HUES64 (cell line): ENCODE data around the gene TLK2.
"Not testable (repeated sequence)": the region's sequence is repeated elsewhere in the genome, so short reads cannot be mapped to it uniquely, and the experiment has no call there.

Source experiments
- H3K27ac ChIP-seq: 2 replicates; pipeline ENCODE4 v1.7.0; 2013; ENCODE audit warnings: low read depth, low read length, inconsistent platforms
- H3K27me3 ChIP-seq: 2 replicates; pipeline ENCODE4 v1.6.1; 2013; ENCODE audit warnings: mild to moderate bottlenecking, low read length; ENCODE audit not compliant: insufficient read depth
- H3K36me3 ChIP-seq: 2 replicates; pipeline ENCODE4 v1.6.1; 2013; ENCODE audit warnings: mild to moderate bottlenecking, low read length; ENCODE audit not compliant: insufficient read depth
- H3K4me1 ChIP-seq: 2 replicates; pipeline ENCODE4 v1.6.1; 2013; ENCODE audit warnings: mild to moderate bottlenecking, low read length, moderate library complexity; ENCODE audit not compliant: insufficient read depth
- H3K4me3 ChIP-seq: 2 replicates; pipeline ENCODE4 v1.5.1; 2013; ENCODE audit warnings: mild to moderate bottlenecking, low read length, moderate library complexity
- H3K9ac ChIP-seq: 2 replicates; pipeline ENCODE4 v1.6.1; 2013; ENCODE audit warnings: mild to moderate bottlenecking, low read depth, low read length
- H3K9me3 ChIP-seq: 2 replicates; pipeline ENCODE4 v1.6.1; 2013; ENCODE audit warnings: low read depth, low read length; ENCODE audit not compliant: insufficient read depth
- WGBS: fragments of 150-250, 120-280 bp; methylation state at CpG from one replicate; pipeline ENCODE4 v1.1.7; 2013; ENCODE audit warnings: missing lambda C conversion rate; 5-methylcytosine and 5-hydroxymethylcytosine counted together

The TLK2 gene

DNA sequence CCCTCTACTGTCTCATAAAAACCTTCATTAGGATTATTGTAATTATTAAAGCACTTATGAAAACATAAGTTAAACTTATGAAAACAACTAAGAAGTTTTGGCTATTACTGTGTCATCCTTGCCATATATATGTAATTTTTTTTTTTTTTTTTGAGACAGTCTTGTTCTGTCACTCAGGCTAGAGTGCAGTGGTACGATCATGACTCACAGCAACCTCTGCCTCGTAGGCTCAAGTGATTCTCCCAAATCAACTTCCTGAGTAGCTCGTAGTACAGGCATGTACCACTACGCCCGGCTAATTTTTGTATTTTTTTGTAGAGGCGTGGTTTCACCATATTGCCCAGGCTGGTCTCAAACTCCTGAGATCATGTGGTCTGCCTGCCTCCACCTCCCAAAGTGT is 46.7 kb downstream of the TLK2 start:
- WGBS, result 97% methylated on average over 5 of the region's 6 CpGs
- not testable (repeated sequence) for H3K9me3 ChIP-seq, H3K4me1 ChIP-seq, H3K9ac ChIP-seq, H3K27ac ChIP-seq, H3K4me3 ChIP-seq, H3K27me3 ChIP-seq
- H3K36me3 ChIP-seq, result peaks cover 35% of the 10 kb centered on the region

DNA sequence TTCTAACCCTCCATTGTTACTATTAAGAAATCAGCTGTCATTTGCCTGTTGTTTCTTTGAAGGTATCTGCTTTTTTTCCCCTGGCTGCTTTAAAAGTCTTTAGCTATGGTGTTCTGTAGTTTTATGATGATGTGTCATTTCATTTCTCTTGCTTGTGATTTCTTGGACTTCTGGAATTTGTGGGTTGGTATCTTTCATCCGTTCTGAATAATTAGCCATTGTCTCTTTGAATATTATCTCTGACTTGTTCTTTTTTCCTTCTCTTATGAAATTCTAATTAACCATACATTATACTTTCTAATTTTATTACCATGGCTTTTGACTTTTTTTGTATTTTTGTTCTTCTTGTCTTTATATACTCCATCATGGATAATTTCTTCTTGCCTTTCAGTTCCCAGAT is 52.3 kb downstream of the TLK2 start:
- not testable (repeated sequence) for H3K27me3 ChIP-seq, H3K27ac ChIP-seq, H3K4me1 ChIP-seq, H3K9ac ChIP-seq, H3K9me3 ChIP-seq, H3K4me3 ChIP-seq
- peaks cover 12% of the 10 kb centered on the region for H3K36me3 ChIP-seq
- WGBS, result no CpG with 5 or more reads among the region's 1 CpG

- not testable (repeated sequence) for H3K9ac ChIP-seq
Observed at GRCh38 chr17:62536557-62536956, 57.9 kb downstream of the TLK2 start.

GRCh38 chr17:62541073-62541472 is 62.4 kb downstream of the TLK2 start:
- H3K27me3 ChIP-seq, H3K4me3 ChIP-seq, H3K9me3 ChIP-seq, H3K27ac ChIP-seq, H3K9ac ChIP-seq: not testable (repeated sequence)
- H3K36me3 ChIP-seq, result peaks cover 25% of the 10 kb centered on the region
- WGBS, result 93% methylated on average over 4 of the region's 4 CpGs
- peaks cover 24% of the 10 kb centered on the region for H3K4me1 ChIP-seq

More at GRCh38 chr17:62536557-62536956, 57.9 kb downstream of the TLK2 start:
- not testable (repeated sequence) for H3K27ac ChIP-seq, H3K4me3 ChIP-seq, H3K9me3 ChIP-seq, H3K4me1 ChIP-seq, H3K27me3 ChIP-seq
- H3K36me3 ChIP-seq, result peaks cover 26% of the 10 kb centered on the region
- 95% methylated on average over 2 of the region's 4 CpGs for WGBS

- H3K9me3 ChIP-seq, H3K36me3 ChIP-seq: not testable (repeated sequence)
- peak overlapping the region; percentile 74; the same call in 1 of the 2 replicates for H3K27ac ChIP-seq
Observed at GRCh38 chr17:62543278-62543775, 64.7 kb downstream of the TLK2 start.

DNA sequence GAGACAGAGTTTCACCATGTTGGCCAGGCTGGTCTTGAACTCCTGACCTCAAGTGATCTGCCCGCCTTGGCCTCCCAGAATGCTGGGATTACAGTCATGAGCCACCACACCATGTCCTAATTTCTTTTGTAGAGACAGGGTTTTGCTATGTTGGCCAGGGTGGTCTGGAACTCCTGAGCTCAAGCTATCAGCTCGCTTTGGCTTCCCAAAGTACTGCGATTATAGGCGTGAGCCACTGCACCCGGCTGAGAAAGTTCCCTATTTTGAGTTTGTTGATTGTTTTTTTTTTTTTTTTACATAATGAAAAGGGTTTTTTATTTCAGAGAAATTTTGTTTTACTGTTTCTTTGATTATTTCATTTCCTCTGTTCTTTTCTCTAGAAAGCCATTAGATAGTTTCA is 67.4 kb downstream of the TLK2 start:
- H3K4me3 ChIP-seq, H3K27me3 ChIP-seq, H3K9me3 ChIP-seq, H3K9ac ChIP-seq, H3K36me3 ChIP-seq, H3K27ac ChIP-seq: not testable (repeated sequence)
- peaks cover 24% of the 10 kb centered on the region for H3K4me1 ChIP-seq
- 90% methylated on average over 5 of the region's 5 CpGs for WGBS

More at GRCh38 chr17:62543278-62543775, 64.7 kb downstream of the TLK2 start:
- not testable (repeated sequence) for H3K27me3 ChIP-seq, H3K4me3 ChIP-seq, H3K9ac ChIP-seq
- peaks cover 24% of the 10 kb centered on the region for H3K4me1 ChIP-seq
- 54% methylated on average over 3 of the region's 3 CpGs for WGBS

DNA sequence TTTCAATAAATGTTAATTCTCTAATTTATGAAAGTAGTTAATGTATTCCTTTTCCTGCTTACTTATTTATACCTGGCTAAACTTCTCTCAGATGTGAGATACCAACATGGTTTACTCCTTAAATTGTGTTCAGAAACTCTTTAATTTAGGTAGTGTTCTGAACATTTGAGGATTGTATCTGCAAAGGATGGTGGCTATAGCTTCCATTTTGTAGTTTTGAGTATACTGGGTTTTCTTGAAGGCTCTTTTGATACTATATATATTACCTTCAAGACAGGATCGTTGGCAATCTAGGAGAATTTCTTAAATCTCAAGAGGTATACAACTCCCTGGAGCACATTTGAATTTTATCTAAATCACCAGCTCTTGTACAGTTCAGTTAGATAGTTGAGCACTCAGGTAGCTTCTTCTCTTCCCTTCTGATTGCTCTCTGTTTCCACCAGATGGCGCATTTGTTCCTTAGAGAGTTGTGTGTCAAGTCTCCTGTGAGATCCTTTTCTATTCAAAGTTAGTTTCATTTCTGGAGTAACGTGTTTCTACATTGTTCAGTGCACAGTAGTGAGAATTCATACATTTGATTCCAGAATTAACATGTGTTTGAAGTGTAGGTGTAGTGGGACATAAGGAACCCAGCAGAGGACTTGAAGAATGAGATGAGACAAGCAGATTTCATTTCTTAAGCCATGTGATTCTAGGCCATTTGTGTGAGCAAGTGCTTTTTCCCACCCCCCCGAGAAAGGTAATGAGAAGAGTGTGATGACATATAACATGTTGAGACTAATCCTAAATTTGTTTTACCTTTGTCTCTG is 74.4 kb downstream of the TLK2 start:
- 45% methylated on average over 2 of the region's 4 CpGs for WGBS
- H3K27me3 ChIP-seq, H3K36me3 ChIP-seq, H3K4me3 ChIP-seq, H3K9ac ChIP-seq, H3K9me3 ChIP-seq, H3K4me1 ChIP-seq, H3K27ac ChIP-seq: not testable (repeated sequence)

- not testable (repeated sequence) for H3K4me1 ChIP-seq, H3K9me3 ChIP-seq, H3K4me3 ChIP-seq, H3K27ac ChIP-seq, H3K27me3 ChIP-seq, H3K9ac ChIP-seq
- 98% methylated on average over 5 of the region's 5 CpGs for WGBS
- peaks cover 22% of the 10 kb centered on the region for H3K36me3 ChIP-seq
Observed at GRCh38 chr17:62557532-62557931, 78.9 kb downstream of the TLK2 start.

DNA sequence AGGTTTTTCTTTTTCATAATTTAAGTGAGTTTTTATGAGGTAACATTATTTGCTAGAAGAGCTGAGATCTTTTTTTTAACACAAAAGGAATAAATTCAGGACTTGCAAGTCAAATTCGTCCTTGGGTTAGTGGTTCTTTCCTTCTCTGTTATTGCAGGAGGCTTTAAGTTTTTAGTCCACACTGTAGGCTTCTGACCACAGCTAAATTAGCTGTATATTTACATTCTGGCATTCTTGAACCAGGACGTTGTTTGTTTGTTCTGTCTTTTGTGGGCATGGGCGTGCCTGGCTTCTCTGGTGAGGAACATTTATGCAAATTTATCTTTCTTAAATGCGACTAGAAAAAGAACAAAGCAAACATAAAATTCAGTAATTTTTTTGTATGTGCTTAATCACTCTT is 80.3 kb downstream of the TLK2 start:
- H3K9ac ChIP-seq, H3K27ac ChIP-seq, H3K9me3 ChIP-seq, H3K4me3 ChIP-seq, H3K27me3 ChIP-seq, H3K4me1 ChIP-seq: not testable (repeated sequence)
- WGBS, result 91% methylated on average over 3 of the region's 4 CpGs
- peaks cover 36% of the 10 kb centered on the region for H3K36me3 ChIP-seq

- H3K27ac ChIP-seq, H3K9me3 ChIP-seq, H3K27me3 ChIP-seq, H3K4me3 ChIP-seq, H3K9ac ChIP-seq, H3K4me1 ChIP-seq: not testable (repeated sequence)
- H3K36me3 ChIP-seq, result peaks cover 51% of the 10 kb centered on the region
- 100% methylated on average over 1 of the region's 2 CpGs for WGBS
Observed at GRCh38 chr17:62560971-62561370, 82.3 kb downstream of the TLK2 start.

DNA sequence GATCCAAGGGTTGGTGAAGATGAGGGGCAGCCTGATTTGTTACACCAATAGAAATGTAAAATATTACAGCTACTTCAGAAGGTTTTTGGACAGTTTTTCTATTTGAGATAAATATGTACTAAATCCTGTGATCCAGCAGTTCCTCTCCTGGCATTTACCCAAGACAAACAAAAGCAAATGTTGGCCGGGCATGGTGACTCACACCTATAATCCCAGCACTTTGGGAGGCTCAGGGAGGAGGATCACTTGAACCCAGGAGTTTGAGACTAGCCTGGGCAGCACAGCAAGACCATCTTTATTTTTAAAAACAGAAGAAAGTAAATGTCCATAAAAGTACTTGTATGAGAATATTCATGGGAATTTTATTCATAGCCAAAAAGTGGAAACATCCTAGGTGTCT is 84.0 kb downstream of the TLK2 start:
- 95% methylated on average over 1 of the region's 1 CpG for WGBS
- no peak overlapping the region for H3K4me3 ChIP-seq
- no peaks in the 10 kb centered on the region for H3K27me3 ChIP-seq
- H3K9me3 ChIP-seq, result no peaks in the 10 kb centered on the region
- H3K27ac ChIP-seq, result no peak overlapping the region
- no peak overlapping the region for H3K9ac ChIP-seq
- H3K4me1 ChIP-seq, result no peaks in the 10 kb centered on the region
- H3K36me3 ChIP-seq, result peaks cover 66% of the 10 kb centered on the region

GRCh38 chr17:62565817-62566216 is 87.2 kb downstream of the TLK2 start:
- 100% methylated on average over 1 of the region's 1 CpG for WGBS
- no peak overlapping the region for H3K4me3 ChIP-seq
- no peaks in the 10 kb centered on the region for H3K4me1 ChIP-seq
- H3K27ac ChIP-seq, result no peak overlapping the region
- H3K9me3 ChIP-seq, result no peaks in the 10 kb centered on the region
- no peak overlapping the region for H3K9ac ChIP-seq
- H3K36me3 ChIP-seq, result peaks cover 64% of the 10 kb centered on the region
- no peaks in the 10 kb centered on the region for H3K27me3 ChIP-seq
